GM23338 (cell line): ENCODE data around the gene P4HA3. TPM values are rescaled to one million over a fixed set of nuclear protein-coding genes. Genes with fewer than 3 reads are reported as not detected.

Source experiments
- ATAC-seq: fragments of 200-7000 bp; cut with Tn5 transposase; 3 replicates; pipeline ENCODE4 v1.9.1; 2020
- DNase-seq: peaks from one replicate; pipeline ENCODE4 v3.0.0-alpha.2; 2015; ENCODE audit warnings: low spot score
- H2AFZ ChIP-seq: fragments of 200-600 bp; sonication (generic); 2 replicates; pipeline ENCODE4 v1.8.0; 2016; ENCODE audit warnings: antibody characterized with exemption, mild to moderate bottlenecking, moderate library complexity
- H3F3A ChIP-seq: fragments of 200-600 bp; sonication (generic); replicated peaks from 2 replicates; pipeline ENCODE4 v1.8.0; 2017; ENCODE audit warnings: antibody characterized with exemption, mixed run types, low read depth
- H3K27ac ChIP-seq: fragments of 200-600 bp; sonication (generic); 2 replicates; pipeline ENCODE4 v1.6.1; 2016; ENCODE audit warnings: low read depth
- H3K27me3 ChIP-seq: fragments of 200-600 bp; sonication (generic); 2 replicates; pipeline ENCODE4 v1.8.0; 2016; ENCODE audit warnings: mild to moderate bottlenecking, mixed run types, moderate library complexity; ENCODE audit not compliant: insufficient read depth
- H3K36me3 ChIP-seq: fragments of 200-600 bp; sonication (generic); 2 replicates; pipeline ENCODE4 v1.8.0; 2016; ENCODE audit warnings: mild to moderate bottlenecking; ENCODE audit not compliant: insufficient read depth
- H3K4me1 ChIP-seq: fragments of 200-600 bp; sonication (generic); 2 replicates; pipeline ENCODE4 v1.8.0; 2016; ENCODE audit warnings: mild to moderate bottlenecking, moderate library complexity; ENCODE audit not compliant: insufficient read depth
- H3K4me2 ChIP-seq: fragments of 200-600 bp; sonication (generic); 2 replicates; pipeline ENCODE4 v1.7.1; 2017; ENCODE audit warnings: mixed run types
- H3K4me3 ChIP-seq: fragments of 200-600 bp; sonication (generic); 2 replicates; pipeline ENCODE4 v1.6.1; 2016; ENCODE audit warnings: mixed run types
- H3K79me2 ChIP-seq: fragments of 200-600 bp; sonication (generic); replicated peaks from 2 replicates; pipeline ENCODE4 v1.8.0; 2017; ENCODE audit warnings: mild to moderate bottlenecking; ENCODE audit not compliant: insufficient read depth
- H3K9me2 ChIP-seq: fragments of 200-600 bp; sonication (generic); 2 replicates; pipeline ENCODE4 v1.8.0; 2017; ENCODE audit not compliant: insufficient read depth
- H4K20me1 ChIP-seq: fragments of 200-600 bp; sonication (generic); replicated peaks from 2 replicates; pipeline ENCODE4 v1.8.0; 2017; ENCODE audit warnings: mild to moderate bottlenecking; ENCODE audit not compliant: insufficient read depth
- H3K27ac Mint-ChIP-seq: 2 replicates; pipeline ENCODE4 v1.8.0; 2020; ENCODE audit warnings: inconsistent platforms, mild to moderate bottlenecking, moderate library complexity, mixed read lengths
- H3K27me3 Mint-ChIP-seq: 3 replicates; pipeline ENCODE4 v1.8.0; 2022; ENCODE audit warnings: low read depth, mild to moderate bottlenecking, moderate library complexity, mixed read lengths, inconsistent platforms; ENCODE audit not compliant: insufficient read depth, poor library complexity
- H3K36me3 Mint-ChIP-seq: 3 replicates; pipeline ENCODE4 v1.8.0; 2021; ENCODE audit warnings: low read depth, mild to moderate bottlenecking, inconsistent platforms, moderate library complexity, mixed read lengths
- H3K4me1 Mint-ChIP-seq: 3 replicates; pipeline ENCODE4 v1.8.0; 2020; ENCODE audit warnings: mild to moderate bottlenecking, inconsistent platforms, mixed read lengths
- H3K4me3 Mint-ChIP-seq: 3 replicates; pipeline ENCODE4 v1.8.0; 2021; ENCODE audit warnings: moderate library complexity, mild to moderate bottlenecking, inconsistent platforms, mixed read lengths
- H3K9me3 Mint-ChIP-seq: 3 replicates; pipeline ENCODE4 v1.8.0; 2020; ENCODE audit warnings: moderate library complexity, mild to moderate bottlenecking, inconsistent platforms, mixed read lengths
- EZH2 ChIP-seq: fragments of 200-600 bp; sonication (generic); IDR thresholded peaks from one replicate; pipeline ENCODE4 v1.8.0; 2017; ENCODE audit warnings: antibody characterized with exemption, mild to moderate bottlenecking, low read depth; ENCODE audit not compliant: unreplicated experiment
- NANOG ChIP-seq: IDR thresholded peaks from 2 replicates; pipeline ENCODE4 v1.6.1; 2016; ENCODE audit warnings: antibody characterized with exemption, borderline replicate concordance
- POLR2AphosphoS5 ChIP-seq: IDR thresholded peaks from 2 replicates; pipeline ENCODE4 v1.6.1; 2016; ENCODE audit warnings: antibody characterized with exemption, low read depth
- ZNF114 ChIP-seq: fragments of 250-450 bp; sonication (Bioruptor Pico); IDR thresholded peaks from 2 replicates; pipeline ENCODE4 v1.5.0; 2020; ENCODE audit warnings: mild to moderate bottlenecking, moderate library complexity
- ZNF462 ChIP-seq: fragments of 250-450 bp; sonication (Bioruptor Pico); IDR thresholded peaks from 2 replicates; pipeline ENCODE4 v1.5.0; 2020; ENCODE audit warnings: mild to moderate bottlenecking, moderate library complexity
- polyA plus RNA-seq: library from polyadenylated mRNA; unstranded; fragments of >200 nt; fragmentation: Nextera tagmentation; extraction: Ambion mirVana; gene quantifications from 2 replicates; pipeline ENCODE4 v1.2.1, GENCODE V29; 2016
- total RNA-seq: library from RNA; depleted of rRNA; stranded (reverse); fragments of >200 nt; shearing (Covaris generic); gene quantifications from 2 replicates; pipeline ENCODE4 v1.2.3, GENCODE V29; 2014
- TF ChIP-seq, protein P1 (sequence below): IDR thresholded peaks from 2 replicates; pipeline ENCODE4 v1.6.1; 2016; ENCODE audit warnings: antibody characterized with exemption

P4HA3 gene
- total and polyA plus RNA-seq, 2 experiments from 2014 or later: 0.08 TPM; not detected in 1

- Histone ChIP-seq H3K79me2 (no peaks in the 10 kb centered on the region), H3K4me2 (no peak overlapping the region), H3K4me1 (no peaks in the 10 kb centered on the region), H3K27me3 (no peaks in the 10 kb centered on the region), H3F3A (no peaks in the 10 kb centered on the region), H3K9me2 (no peaks in the 10 kb centered on the region), H3K36me3 (peaks cover 13% of the 10 kb centered on the region; the same call in 1 of the 2 replicates), H3K4me3 (no peak overlapping the region), H4K20me1 (no peaks in the 10 kb centered on the region), H2AFZ (no peak overlapping the region), H3K27ac (no peak overlapping the region)
- ATAC-seq (no peak), DNase-seq (no peak)
- Mint-ChIP-seq H3K27me3 (no peaks in the 10 kb centered on the region), H3K9me3 (no peaks in the 10 kb centered on the region), H3K27ac (no peak overlapping the region), H3K36me3 (peaks cover 3% of the 10 kb centered on the region; the same call in 2 of the 3 replicates), H3K4me3 (no peak overlapping the region), H3K4me1 (peaks cover 2% of the 10 kb centered on the region; the same call in 1 of the 3 replicates)
- TF ChIP-seq NANOG (no peak), EZH2 (no peak), ZNF462 (CRISPR knock-in tag) (no peak), ZNF114 (no peak), POLR2AphosphoS5 (no peak)
- TF ChIP-seq, protein P1, sequence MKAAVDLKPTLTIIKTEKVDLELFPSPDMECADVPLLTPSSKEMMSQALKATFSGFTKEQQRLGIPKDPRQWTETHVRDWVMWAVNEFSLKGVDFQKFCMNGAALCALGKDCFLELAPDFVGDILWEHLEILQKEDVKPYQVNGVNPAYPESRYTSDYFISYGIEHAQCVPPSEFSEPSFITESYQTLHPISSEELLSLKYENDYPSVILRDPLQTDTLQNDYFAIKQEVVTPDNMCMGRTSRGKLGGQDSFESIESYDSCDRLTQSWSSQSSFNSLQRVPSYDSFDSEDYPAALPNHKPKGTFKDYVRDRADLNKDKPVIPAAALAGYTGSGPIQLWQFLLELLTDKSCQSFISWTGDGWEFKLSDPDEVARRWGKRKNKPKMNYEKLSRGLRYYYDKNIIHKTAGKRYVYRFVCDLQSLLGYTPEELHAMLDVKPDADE: no peak
These were observed 79.0 kb downstream of the P4HA3 start for GRCh38 chr11:74232311-74232950.
